ENCODE data around the gene GALC.

Gene GALC

DNA sequence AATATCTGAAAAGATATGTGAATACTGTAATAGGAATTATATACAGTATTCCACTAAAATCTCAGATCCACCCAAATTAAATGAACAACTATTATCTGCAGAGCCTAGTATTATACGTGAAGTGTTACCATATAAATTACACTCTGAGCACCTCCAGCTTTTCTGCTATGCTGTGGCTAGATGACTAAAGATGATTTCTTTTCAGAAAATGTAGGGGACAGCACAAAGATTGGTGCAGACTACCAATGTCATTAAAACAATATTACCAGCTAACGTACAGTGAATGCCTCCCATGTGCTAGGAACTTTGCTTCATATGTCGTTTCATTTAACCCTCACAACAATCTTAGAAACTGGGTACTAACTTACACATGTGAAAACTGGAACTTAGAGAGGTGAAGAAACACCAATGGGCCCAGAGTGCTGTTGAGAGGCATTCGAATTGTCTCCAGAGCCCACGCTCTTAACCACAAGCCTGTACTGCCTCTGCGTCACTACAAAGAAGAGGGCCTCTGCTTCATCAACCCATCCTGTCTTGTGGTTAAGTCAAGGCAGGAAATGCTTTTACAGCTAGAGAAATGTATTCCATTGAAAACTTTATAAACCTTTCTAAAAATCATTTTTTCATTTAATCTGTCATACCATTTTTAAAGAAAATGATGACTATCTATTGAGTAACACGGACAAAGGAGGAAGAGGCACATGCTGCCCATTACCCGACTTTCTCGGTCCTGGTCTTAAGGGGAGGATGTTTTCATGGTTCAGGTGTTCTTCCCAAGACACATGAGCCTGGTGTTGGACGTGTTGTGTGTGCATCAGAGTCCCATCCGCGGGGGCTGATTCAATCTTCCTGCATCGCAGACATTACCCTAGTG, 13.2 kb upstream of the GALC start:
- DNase-seq, result peak; percentile 81

DNA sequence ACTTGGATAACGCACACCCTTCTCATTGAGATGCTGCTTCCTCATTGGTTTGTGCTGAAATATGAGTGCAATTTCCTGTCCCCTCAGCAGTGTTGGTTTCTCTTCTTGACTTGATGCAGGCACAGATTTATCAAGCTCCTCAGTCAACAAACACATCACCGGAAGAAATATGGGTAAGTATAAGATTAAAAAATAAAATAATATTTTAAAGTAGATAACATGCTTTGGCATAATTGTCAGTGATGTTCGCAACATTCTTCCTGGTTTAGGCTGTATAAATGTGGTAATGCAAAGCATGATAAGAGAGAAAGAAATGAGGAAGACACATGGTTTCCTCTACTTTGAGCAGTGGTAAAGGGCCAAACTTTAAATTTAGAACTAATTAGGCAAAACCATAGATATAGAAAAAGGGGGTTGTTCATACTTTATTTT, 12.1 kb upstream of the GALC start, which contains the start of gene GPR65:
Gene GPR65, plus strand, starts transcription at position 86 of the 432 bp plus-strand sequence. CDS start 5,713 bp downstream, outside the sequence.
- peak; percentile 38 for DNase-seq

DNA sequence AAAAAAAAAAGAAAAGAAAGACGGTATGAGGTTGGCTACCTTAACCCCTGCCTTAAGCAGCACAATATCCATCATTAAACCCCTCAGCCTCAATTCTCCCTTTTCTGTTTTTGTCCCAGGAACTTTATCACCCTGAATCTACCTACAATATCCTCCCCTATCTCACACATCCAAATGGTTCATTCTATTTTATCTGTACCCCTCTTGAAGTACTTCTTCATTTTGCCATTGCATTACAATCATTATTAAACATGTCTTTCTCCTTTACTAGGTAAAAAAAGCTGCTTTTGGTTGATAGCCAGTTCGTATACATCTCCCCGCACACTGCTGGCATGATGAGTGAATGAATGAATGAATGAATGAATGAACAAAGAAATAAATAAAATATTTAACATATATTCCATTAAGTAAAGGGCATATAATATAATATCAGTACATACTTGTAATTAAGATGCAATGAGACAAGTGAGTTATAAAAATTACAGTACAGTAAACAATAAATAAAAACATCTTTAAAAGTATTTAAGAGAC, 11.6 kb upstream of the GALC start:
- no peak for DNase-seq

DNA sequence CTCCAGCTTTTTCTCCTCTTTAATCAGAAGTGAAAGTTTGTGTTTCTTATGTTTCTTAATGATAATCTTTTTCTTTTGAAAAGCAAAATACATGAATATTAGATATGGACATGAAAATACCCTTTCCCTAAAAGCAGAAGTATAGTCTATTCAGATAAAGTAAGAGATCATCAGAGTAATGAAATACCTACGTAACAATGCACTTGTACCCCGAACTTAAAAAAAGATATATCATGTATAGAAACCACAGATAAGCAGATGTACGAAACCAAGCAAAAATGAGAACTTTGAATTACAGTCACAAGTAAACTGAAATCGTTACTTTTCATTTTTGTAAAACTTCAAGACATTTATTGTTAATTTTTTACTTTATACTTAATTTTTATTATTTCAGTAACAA, 10.4 kb upstream of the GALC start:
- no peak for DNase-seq

DNA sequence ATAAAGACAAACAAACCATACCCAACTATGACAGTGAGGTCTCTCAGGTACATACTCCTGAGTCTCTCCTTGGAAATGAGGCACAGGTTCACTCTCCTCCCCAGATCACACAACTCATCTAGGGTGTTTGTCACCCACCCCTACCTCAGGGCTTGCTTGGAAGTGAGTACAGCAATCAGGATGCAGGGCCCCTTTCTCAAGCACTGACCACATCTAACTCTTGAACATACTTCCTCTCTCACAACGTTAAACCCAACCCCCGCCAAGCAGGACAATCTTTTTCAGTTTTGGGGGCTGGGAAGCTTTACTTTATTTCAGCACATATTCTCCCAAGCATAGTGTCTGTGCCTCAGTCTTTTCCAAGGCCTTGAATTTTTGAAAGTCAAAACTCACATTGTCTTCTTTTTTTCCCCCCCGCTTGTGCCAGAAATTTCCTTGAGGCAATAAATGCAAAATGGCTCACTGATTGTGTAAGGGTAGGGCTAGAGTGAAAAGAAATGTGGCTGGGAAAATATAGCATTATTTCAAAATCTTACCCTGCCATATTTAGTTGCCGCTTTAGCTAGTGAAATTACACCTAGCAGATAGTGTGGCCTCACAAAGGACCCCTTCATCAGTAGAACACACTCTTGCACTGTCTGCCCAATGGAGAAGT, 9.6 kb upstream of the GALC start:
- DNase-seq, result peak; percentile 24

DNA sequence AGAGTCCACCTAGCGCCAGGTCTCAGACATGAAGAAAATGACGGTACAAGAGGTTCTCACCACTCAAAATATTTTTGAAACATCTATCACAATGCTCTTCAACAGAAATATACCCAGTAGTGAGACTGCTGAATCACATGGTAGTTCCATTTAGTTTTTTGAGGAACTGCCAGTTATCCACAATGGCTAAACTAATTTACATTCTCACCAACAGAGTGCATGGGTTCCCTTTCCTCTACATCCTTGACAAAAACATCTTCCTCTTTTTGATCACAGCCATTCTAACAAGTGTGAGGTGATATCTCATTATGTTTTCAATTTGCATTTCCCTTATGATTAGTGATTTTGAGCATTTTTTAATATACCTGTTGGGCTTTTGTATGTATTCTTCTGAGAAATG, 6.3 kb upstream of the GALC start:
- peak; percentile 7 for DNase-seq

DNA sequence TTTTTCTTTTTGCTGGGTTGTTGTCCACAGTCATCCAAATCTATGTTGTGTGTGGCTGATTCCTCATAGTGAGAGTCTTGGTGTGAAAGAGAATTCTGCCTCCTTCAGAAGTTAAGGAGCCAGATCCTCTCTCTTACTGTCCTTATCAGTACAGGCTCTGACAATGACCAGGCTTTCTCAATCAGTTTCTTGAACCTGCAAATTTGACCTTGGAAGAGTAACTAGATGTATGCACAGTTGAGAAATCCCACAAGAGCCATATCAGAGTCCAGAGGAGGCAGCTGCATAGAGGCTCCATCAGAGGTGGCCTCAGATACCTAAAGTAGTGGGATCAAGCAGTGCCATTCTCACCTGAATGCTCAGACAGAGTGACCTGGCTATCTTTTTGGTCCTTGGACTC, 5.5 kb upstream of the GALC start:
- no peak for DNase-seq

DNA sequence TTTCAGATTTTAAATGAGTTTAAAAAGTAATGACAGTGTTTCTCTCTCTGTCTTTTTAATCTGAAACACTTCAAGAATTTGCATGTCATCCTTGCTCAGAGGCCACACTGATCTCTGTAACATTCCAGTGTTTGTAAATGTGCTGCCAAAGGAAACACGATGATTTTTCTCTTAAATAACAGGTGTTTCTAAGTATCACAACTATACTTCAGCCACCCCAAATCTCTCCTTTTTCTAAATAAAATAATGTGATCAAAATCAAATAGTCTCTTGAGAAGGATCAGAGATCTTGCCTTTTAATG, 3.3 kb upstream of the GALC start:
- no peak for DNase-seq

DNA sequence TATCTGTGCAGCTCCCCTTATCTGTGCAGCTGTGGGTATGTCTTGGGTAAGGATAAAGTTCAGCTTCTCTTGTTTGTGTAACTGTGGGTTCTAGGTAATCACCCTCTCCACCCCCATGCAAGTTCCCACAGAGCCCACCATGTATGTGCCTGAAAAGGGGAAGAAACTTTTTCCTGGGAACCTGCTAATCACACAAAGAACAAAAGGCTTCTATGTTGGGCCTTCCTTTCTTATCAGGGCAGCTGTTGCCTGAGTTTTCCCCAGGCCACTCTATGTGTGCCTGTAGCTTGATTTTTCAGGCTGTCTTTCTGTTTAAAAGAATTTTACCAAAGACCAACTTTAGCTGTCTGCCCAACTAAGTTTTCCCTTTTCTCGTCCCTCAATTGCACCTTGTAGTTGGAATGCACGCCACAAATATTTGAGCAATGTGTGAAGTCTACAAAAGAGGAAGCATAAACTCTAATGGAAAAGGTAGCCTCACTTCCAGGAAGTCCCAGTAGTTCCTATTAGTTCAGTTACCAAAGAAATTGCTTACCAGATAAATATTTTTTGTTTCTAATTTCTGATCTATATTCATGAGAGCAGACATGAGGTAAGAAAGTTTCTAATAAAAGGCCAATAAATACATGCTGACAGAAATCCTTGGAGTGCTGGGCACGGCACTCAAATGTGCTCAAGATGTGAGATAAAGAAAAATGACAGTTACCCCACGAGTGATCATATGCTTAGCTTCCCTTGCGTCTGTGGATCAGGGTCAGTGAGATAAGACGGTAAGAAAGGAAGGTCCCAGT, 2.7 kb upstream of the GALC start:
- no peak for DNase-seq

DNA sequence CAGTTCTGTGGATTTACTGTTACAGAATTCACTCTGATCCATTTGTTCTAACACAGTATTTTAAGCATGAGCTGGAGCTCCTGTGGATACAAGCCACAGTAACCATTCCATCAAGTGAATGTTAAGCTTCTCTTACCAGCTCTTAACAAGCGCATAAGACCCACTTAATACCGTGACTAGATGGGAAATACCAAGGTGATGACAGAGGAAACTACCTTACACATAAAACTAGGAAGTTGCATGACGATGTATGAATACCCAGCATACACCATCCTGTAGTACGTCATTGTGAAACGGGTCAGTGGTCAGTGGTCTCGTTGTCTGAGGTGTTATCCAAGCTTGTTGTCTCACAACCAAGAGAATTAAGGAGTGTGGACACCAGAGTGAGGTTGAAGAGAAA, 2.0 kb upstream of the GALC start:
- DNase-seq, result no peak

DNA sequence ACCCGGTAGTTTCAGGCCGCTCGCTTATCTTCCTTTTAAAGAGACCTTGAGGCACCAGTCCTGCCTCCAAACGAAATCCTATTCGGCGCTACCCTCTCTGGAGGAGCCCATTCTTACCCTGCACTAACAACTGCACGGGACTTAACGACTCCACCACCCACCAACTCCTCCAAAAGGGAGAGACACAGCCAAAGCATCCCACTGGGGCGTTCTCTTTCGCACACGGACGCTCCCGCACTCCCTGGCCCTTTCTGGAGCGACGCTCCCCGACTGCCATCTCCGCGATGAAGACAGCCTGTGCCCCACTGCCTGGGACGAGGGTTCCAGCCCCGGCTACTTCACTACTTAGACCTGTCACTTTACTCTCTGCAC, 650 bp downstream of the GALC start:
- no peak for DNase-seq

DNA sequence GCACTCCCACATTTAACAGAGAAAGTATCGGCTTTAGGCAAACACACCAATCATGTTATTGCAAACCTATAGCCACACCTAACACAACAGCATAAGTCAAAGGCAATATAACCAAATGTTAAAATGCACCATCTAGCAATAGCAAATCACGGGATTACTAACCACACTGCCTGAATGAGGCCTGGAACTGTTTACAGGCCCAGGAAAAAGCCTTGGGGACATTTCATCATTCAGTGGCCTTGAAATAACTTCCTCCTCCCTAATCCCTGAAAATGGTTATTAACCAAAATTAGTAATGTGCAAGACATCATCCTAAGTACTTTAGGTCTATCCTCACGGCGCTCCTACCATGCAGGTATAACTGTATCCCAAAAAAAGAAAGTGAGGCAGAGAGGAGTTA, 2.3 kb downstream of the GALC start:
- no peak for DNase-seq

DNA sequence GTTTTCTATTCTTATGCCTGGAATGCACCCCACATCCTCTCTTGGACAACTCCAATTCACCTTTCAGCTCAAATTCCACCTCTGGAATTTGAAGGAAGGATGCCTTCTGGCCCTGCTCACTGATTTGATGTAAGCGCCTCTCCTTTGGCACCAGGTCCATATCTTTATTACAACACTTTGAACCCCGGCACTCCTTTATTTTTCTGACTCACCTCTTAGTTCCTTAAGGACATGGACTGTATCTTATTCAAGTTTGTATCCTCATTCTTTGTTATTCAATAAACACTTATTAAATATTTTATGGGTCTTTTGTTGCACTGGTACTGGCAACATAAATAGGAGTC, 3.1 kb downstream of the GALC start:
- no peak for DNase-seq

DNA sequence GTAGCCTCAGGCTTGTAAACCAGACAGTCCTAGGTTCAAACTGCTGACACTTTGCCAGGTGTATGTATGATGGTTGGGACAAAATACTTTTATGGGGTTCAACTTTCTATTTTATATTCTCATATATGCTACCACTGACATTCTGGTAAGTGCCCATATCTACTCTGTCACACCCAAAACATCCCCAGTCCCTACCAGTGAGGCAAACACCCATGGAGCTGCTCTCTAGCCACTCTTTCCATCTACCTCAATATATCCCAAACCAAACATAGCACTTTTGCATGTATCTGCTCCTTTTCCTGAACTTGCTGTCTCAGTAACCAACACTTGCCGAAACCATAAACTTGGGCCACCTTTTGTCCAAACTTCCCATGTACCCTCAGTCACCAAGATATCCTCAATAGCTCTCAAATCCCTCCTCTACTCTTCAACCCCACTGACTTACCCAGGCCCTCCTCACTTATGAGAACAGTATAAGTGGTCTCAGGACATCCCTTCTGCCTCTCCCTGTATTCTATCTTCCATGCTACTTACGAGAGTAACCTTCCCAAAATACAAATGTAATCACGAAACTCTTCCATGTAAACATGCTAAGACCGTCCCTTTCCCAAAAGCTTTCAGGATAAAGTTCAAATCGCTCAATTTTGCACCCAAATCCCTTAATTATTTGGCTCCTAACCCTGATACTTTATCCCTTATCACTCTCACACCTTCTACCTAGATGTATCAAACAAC, 3.6 kb downstream of the GALC start:
- DNase-seq, result no peak

DNA sequence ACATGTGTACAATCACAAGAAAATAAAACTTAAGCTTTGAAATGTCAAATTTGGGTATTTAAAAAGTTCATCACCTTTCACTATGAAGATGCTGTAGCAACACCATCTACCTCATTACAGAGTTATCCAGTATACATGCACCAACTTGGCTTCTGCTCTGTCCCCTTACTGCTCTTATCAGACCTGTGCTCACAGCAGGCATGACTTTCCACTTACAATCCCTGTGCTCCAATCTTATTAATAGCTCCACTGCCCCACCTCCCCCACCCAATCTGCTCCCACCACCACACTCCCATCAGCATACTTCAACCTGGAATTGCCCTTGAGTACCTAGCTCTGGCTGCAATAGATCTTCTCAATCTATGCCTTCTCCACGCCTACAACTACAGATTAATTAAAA, 13.3 kb downstream of the GALC start:
- no peak for DNase-seq

DNA sequence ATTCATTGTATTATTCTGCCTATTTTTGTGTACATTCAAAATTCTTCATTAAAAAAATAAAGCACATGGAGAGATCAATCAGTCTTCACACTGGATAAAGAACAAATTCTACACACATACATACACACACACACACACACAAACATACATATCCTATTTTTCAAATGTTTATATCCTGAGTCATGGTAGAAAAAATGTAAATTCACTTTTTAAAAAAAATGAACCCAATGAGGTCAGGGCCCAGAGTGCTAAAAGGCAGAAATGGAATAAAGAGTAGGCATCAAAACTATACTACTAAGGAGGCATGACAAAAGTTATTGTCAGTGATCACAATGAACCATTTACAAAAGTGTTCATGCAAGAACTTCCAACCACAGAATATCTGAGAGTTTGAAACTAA, 17.3 kb downstream of the GALC start:
- no peak for DNase-seq

DNA sequence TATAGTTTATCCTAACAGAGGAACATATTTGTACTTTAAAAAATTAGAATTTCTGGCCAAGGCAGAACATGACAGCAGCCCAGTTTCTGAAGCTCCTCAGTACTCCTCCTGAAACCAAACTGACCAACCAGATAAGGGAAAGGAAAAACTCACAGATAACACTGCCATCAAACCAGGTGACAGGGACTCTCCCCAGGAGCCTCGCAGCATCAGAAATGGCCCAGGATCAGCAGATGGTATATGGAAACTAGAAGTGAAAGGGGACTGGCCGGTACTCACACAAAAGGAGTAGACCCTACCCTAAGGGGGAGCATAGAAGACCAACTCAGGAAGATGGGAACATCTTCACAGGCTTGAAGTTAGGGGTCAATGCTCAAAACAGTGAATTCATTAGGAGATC, 22.0 kb downstream of the GALC start:
- no peak for DNase-seq

DNA sequence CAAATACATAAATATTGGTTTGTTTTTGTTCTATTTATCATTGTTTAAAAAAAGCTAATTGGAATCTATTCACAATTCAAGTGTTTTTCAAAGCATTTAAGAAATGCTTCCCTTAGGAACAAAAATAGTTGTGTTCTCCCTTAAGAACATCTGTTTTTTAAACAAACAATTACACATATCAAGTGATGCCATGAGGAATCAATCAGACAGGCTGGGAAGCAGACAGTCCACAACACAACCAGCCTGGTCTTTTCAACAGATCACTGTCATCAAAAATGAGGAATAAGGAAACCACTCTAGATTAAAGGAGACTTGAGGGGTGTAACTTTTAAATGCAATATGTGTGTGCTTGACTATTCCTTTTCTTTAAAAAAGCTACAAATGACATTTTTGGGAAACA, 25.5 kb downstream of the GALC start:
- DNase-seq, result no peak

DNA sequence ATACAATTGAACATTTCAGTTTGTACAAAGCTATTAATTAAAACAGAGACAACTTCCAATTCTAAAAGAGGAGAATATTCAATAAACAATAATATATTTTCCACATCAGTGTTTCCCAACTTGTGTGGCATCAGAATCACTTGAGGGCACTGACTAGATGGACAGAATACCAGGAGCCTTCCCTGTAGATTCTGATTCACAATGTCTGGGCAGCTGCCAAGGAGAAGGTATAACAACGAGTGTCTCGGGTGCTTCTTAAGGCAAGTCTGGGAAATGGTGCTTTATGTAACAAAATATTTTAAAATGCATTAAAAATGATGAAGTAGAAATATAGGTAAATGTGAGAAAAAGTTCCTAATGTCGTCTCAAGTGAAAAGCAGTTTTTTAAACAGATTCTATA, 26.2 kb downstream of the GALC start:
- no peak for DNase-seq

DNA sequence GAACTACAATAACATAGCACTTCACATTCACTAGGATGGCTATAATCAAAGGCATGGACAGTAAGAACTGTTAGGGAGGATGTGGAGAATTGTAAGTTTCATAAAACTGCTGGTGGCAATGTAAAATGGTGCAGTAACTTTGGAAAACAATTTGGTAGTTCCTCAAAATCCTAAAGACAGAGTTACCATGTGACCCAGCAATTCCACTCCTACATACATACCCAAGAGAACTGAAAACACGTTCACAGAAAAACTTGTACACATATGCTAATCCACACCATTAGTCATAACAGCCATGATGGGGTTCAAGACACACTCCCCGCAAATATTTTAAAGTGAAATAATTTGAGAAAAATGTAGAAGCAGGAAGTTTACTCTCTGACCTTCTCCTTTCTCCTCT, 31.7 kb downstream of the GALC start:
- DNase-seq, result no peak

DNA sequence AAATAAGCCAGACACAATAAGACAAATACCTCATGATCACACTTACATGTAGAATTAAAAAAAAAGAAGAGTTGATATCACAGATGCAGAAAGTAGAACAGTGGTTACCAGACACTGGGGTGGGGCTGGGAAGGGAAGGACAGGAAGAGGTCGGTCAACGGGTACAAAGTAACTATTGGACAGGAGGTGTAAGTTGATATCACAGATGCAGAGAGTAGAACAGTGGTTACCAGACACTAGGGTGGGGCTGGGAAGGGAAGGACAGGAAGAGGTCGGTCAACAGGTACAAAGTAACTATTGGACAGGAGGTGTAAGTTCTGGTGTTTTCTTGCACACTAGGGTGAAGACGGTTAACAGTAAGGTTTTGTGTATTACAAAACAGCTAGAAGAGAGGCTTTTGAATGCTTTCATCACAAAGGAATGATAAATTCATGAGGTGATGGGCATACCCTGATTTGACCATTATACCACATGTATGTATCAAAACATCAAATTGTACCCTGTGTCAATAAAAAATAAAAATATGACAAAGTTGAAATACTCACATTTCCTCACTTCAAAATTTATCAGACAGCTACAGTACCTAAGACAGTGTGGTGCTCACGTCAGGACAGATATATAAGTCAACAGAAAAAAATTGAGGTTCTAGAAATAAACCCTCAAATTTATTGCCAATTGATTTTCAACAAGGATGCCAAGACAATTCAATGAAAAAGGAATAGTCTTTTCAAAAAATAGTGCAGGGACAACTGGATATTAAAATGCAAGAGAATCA, 32.8 kb downstream of the GALC start:
- no peak for DNase-seq

DNA sequence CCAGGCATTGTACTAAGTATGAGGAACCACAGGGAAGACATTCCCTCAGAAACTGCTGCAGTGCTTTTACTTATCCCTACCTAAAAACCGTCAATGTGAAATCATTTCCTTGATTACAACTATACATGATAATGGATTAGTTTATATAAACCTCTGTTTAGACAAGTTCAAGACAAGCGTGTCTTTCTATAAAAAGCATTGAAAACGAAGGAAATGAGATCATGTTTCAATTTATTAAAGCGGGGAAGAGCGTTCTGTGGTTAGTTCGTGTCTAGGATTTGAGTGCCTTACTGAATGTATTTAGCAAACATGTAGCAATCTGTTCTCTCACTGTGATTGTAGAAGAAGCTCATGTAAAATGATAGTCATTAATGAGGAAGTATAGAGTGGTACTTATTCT, 37.5 kb downstream of the GALC start:
- DNase-seq, result no peak
